Stimulated activated CD4-positive, alpha-beta T cell treated with anti-CD3 and anti-CD28 coated beads, Interleukin-12 subunit alpha, Interleukin-12 subunit beta, amount 100 ng/mL, for 48 hours (primary cell): ENCODE results near the gene CCN5.
"Not testable (repeated sequence)": the region's sequence is repeated elsewhere in the genome, so short reads cannot be mapped to it uniquely, and the experiment has no call there.

Source experiments
- DNase-seq, 3 donors: peaks; one replicate each; pipeline ENCODE4 v3.0.0-alpha.2; 2020; ENCODE audit warnings: low read depth in 2 of 3, low spot score in 1 of 3

The CCN5 gene

DNA sequence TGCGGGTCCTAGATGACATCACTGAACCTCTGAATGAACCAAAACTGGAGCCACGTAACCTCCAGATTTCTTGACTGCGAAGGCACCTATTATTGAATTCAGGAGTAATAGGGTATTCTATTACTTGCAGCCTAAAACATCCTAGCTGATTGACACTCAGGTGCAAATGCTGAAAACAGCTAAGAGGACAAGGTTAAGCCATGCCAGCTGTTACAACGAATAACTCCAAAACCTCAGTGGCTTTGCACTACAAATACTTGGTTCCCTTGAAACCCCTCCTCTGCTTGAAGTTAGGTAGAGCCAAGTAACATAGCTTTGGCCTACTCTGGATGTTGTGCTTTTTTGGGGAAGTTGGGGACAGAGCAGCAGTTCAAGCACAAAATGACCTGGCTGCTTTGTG lies 21.0 kb upstream of the CCN5 start:
- no peak for DNase-seq

DNA sequence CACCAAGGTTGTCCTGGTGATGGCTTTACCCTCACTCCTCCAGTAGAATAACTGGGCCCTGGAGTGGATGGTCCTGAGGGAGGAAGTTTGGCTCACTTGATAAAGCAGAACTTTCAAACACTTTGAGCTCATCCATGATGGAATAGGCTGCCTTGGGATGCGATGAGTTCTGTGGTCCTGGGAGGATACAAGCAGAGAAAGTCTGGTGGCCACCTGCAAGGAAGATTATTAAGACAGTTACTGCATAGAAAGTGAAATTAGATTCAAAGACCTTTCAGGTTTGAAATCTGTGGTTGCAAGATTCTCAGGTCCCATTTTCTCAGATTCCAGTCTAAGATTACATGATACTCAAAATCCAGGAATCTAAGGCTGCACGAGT lies 19.9 kb upstream of the CCN5 start:
- no peak for DNase-seq

DNA sequence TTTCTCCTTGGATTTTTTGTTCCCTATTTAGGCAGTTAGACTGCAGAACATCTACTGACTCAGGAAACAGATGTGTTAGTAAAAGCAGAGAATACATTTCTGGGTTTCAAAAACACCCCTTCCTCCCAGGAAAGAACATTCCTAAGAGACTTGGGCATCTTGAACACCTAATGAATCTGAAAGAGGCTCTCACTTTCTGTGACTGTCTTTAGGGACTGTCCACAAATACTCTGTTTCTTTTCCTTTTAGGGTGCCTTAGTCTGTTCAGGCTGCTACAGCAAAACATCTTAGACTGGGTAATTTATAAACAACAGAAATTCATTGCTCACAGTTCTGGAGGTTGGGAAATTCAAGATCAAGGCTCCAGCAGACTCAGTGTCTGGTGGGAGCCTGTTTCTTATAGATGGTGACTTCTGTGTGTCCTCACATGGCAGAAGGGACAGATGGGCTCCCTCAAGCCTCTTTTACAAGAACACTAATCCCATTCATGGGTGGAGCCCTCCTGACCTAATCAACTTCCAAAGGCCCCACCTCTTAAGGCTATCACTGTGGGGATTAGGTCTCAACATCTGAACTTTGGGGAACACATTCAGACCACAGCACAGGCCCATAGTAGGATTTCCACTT lies 19.4 kb upstream of the CCN5 start:
- no peak for DNase-seq

DNA sequence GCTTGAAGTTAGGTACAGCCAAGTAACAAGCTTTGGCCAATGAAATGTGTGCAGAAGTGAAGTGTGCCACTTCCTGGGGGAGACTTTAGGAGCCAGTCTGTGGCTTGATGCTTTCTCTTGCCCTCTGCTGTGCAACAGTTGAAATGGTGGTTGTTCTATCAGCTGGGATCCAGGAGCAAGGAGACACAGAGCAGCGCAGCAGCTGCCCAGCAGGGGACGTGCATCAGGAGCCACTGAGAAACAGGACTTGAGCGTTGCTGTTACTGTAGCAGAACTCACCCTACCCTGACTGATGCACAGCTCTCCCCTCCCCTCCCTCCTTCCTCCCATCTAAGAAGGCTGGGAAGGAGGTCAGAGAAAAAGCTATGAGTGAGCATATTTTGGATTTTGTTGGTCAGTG lies 18.9 kb upstream of the CCN5 start:
- no peak for DNase-seq

DNA sequence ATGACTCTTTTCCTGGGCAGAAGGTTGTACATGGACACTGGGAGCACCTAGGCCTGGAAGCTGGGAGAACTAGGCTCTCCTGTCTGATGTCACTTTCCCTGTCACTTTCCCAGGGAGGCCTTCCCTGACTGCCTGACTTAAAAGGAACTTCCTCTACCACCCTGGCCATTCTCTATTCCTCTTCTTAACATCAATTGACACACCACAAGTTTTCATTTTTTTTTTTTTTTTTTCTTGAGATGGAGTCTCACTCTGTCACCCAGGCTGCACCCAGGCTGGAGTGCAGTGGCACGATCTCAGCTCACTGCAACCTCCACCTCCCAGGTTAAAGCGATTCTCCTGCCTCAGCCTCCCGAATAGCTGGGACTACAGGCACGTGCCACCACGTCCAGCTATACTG lies 18.1 kb upstream of the CCN5 start:
- not testable (repeated sequence) for DNase-seq

DNA sequence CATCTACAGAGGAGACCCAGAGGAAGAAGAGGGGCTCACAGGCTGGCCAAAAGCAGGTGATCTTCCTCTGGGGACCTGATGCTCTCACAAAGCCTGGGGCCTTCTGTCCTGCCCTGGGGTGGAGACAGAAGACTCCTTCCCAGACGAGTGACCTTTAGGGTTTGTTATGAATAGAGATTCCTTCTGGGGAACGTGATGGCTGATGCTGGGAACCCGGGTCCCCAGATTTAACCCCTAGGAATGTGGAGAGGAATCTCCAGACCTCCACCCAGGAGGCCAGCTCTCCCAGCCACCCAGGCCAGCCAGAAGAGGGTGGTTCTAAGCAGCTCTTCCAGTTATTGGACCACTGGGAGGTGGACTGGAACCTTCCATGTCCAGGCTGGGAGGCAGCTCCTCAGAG lies 16.8 kb upstream of the CCN5 start:
- DNase-seq: no peak

DNA sequence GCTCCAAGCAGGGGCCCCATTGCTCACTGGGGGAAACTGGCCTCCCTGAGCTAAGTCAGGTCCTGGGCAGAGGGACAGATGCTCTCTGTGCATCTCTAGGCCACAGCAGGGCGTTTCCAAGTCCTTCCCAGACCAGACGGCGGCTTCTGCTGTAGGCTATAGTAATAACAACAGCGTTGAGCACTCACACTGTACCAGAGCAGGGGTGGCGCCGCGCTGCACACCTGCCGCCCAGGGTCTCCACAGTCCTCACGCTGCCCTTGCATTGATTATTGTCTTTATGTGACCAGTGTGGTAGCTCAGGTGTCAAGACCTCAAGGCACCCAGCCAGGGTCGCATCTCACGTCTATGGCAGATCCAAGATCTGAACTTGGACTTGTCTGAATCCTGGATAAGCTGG lies 14.9 kb upstream of the CCN5 start:
- DNase-seq: no peak

DNA sequence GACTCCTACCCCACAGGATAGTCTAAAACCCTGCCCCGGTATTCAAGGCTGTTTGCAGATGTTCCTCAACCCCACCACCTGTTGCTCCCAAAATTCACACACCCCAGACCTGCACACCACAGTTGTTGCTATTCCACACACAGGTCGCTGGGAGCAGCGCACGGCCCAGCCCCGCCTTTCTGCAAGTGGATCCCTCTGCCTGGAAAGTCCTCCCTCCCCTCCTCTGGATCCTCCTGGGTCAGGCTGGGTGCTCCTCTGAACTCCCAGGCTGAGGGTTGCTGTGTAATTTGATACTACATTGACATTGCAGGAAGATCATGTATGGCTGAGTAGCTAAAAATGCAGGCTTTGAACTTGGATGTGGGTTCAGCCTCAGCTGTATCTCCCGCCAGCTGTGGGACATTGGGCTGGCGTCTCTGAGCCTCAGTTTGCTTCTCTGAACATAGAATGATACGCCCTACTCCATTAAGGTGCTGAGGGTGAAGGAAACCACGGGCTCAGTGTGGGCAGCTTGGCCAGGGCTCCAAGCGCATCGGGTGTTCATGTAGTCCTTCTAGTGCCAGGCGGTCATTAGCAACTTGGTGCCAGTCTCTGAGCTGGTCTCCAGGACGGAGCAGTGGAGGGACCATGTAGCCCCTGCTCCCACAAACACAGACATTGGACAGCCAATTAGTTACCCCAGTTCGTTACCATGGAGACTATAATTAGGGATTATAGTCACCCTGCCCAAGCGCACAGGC lies 13.9 kb upstream of the CCN5 start:
- no peak for DNase-seq

DNA sequence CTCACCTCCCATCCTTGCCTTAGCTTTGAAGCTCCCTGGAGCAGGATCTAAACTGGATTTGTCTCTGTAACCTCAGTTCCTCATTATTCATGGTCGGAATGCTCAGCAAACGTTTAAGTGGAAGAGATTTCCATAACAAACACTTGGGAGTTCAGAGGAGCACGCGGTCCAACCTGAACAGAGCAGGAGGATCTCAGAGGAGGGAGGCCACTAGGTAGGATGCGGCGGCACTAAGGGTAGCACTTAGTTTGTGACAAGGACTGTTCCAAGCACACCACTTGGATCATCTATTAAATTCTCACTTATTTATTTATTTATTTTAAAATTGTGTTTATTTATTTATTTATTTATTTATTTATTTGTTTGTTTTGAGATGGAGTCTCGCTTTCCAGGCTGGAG lies 13.3 kb upstream of the CCN5 start:
- DNase-seq: no peak

DNA sequence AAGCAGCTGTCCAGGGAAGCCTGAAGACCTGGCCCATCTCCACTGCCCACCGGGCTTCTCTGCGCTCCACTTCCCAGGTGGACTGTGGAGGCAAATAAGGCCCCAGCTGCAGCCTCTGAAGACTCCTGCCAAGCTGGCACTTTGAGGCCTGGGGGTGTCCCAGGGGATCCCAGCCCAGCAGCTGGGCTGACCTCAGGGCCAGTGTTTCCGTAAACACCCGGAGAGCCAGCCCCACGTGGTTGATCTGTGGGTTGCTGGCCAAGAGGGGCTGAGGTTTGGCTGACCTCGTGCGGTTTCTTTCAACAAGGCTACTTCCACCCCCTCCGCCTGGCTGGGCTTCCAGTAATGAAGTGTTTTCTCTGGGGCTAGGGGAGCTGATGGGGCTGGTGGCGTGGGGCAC lies 12.4 kb upstream of the CCN5 start:
- DNase-seq: no peak

DNA sequence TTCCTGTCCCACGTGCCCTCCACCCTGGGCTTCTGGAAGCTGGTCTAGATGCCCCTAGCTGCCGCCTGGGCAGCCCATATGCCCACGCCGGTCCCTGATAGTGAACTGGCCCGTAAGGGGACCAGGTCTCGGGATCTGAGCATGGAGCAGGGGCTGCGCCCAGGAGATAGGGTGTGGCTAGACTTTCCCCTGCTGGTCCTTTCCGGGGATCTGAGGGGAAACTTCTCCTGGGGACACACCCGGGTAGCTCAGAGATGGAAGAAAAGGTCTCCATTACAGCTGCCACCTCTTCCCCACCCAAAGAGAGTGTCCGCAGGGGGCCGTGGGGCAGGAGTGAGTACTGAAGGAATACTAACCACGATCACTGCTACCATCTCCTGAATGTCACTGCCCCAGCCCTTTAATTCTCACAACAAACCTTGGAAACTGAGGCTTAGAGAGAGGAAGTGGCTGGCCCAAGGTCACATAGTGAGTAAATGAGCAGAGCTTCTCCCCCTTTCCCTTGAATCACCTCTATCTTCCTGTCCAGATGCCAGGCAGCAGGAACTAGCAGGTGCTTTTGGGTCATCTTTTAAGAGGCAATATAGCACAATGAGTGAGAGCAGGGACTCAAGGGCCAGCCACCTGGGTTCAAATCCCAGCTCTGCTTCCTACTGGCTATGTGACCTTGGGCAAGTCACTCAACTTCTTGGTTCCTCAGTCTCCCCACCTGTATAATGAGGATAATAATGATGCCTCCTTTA lies 11.8 kb upstream of the CCN5 start:
- DNase-seq: no peak

DNA sequence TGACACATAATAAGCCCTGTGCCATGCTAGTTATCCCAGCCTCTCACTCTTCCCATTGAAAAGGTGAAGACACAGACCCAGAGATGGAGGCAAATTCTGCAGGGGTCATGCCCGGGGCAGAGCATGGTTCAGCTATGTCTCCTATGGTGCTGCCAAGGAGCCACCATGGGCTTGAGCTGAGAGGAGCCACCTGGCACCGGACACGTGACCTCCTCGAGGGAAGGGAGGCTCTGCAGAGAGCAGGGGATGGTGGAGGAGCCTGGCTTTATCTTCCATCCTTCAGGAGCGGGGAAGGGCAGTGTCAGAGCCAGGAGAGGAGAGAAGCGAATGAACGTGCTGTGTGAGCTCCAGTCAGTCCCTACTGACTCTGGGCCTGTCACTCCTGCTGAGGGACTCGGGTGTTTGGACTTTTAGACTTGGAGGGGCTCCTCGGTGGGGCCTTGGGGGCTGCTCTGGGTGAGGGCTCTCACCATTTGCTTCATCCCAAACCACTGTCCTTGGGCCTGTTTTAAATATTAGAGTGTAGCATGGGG lies 11.1 kb upstream of the CCN5 start:
- no peak for DNase-seq

DNA sequence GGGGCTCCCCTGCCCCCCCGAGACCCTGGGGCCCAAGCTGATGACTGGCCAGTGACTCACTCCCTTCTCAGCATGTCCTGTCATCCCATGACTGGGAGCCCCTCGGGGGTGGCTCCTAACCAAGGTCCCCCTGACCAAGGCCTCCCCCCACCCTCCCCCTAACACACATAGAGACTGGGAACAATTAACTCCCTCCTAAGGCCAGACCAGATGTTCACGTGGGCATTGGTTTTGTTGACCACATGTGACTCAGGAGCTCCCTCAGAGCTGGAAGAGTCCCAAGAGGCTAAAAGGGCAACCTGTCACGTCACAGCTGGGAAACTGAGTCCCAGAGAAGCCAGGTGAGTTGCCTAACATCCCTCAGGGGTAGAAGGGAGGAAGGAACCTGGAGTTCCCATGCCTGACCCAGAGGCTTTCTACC lies 10.6 kb upstream of the CCN5 start:
- DNase-seq: no peak

DNA sequence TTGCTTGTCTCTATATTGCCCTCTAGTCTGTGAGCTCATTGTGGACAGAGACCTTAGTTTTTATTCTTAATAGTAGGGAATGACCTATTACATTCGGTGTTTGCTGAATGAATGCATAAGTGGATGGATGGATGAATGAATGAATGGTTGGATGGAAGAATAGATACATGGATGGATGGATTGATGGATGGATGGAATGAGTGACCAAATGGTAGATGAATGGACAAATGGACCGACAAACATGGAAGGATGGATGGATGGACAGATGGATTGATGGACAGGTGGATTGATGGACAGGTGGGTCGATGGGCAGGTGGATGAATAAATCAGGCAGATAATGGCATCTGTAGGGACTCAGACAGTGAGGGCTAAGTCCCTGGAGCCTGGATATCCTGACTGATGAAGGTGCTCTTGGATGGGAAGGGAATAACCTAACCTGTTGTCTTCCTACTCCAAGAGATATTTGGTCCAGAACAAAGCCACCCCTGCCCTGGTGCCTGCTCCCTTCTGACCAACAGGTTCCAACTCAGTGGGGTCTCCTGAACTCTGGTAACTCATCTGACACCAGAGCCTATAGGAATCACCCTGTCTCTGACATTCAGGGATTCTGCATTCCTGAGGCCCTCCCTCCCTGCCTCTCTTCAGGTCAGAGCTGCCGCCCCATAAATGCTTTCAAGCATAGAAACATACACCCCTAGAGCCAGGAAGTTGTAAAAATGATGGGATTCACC lies 9.6 kb upstream of the CCN5 start:
- no peak for DNase-seq

DNA sequence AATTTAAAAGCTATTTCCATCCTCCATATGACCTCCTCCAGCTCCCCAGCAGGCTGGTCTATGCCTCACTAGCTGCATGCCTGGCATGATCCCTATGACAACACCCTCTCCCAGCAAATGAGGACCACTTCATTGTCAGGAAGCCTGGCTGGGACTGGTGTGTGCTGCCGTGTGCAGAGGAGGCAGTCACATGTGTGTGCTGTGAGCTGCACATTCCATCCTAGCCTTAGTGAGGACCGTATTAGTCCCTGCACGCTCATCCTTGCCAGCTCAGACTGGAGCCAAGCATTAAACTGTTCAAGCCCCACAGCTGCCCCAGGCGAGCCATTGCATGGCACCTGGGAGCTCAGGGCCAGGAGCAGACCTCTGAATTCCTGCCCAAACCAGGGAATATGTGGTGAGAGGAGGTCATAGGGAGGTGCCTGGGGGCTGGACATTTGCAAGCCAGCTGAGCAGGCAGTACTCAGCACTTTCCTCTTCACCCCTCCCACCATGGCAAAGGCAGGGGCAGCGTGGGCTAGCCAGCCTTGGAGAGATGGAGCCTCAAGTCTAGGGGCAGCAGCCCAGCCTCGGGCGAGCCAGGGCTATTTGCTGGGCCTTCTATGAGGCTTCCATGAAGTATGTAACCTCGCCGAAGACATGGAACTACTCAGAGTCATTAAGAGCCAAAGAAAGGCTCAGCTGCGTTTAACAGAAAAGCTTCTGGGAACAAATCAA lies 8.7 kb upstream of the CCN5 start:
- DNase-seq: no peak

DNA sequence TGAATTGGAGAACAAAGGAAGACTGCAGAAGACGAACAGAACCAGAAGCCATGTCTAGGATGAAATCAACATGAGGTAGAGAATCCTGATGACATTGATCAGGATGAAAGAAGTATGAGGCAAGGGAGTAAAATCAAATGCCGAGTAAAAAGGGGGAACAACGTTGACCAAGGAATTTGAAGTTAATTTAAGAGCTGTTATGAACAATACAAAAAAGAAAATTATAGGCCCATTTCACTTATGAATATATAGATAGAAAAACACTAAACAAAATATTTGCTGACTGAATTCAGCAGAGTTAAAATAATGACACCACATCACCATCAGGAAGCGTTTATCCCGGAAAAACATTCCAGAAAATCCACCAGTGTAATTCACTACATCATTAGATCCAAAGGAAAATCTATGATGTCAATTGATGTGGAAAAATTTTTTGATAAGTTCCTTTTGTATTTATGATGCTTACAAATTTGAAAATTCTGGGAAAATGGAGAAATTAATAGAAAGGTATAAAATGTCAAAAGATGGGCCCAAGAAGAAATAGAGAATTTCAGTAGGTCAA lies 8.1 kb upstream of the CCN5 start:
- no peak for DNase-seq

DNA sequence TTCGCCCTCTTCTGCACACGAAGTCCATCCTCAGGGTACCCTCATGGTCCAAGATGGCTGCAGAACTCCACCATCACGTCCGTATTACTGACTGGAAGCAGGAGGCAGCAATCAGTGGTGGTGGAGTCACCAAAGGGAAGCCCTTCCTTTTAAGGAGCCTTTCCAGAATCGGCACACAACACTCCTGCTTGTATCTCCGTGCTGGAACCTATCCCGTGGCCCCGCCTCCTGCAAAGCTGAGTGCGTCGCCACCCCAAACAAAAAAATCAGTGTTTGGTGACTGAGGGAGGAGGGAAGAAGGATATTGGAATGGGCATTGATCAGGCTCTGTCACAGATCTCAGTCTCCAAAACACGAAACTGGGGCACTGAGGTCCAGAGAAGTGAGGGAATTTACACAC lies 5.8 kb upstream of the CCN5 start:
- no peak for DNase-seq

DNA sequence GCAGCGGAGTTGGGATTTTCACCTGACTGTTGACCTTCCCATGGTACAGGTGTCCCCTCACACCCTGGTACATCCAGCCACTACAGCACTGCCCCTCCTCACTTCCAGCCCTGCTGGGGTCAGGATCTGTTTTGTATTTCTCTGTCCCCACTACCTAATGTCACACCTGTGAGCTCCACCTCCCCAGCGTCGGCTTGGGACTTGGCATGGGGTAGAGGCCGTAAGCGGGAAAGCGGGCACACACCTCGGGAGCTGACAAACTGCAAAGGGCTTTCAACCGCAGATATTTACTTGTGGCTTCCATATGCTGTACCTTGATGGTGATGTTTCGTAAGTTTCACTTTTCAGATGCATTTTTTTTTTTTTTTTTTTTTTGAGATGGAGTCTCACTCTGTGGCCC lies 5.4 kb upstream of the CCN5 start:
- no peak for DNase-seq

DNA sequence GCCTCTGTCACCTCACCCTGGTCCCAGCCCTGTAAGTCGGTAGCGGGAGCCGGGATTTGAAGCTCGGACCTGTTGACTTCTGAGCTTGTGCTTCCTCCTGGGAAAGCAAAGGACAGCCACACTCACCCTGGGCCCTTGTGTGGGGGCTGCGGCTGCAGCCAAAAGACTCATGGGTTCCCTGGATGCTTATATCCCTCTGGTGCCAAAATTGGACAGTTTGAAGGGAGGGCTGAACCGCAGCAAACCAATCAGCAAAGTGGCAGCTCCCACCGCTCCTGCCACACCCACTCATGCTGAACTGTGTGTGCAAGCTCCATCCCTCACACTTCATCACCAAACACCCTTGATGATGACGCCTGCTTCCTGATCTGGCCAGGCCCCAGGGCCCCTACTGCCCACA lies 3.9 kb upstream of the CCN5 start:
- DNase-seq: no peak

DNA sequence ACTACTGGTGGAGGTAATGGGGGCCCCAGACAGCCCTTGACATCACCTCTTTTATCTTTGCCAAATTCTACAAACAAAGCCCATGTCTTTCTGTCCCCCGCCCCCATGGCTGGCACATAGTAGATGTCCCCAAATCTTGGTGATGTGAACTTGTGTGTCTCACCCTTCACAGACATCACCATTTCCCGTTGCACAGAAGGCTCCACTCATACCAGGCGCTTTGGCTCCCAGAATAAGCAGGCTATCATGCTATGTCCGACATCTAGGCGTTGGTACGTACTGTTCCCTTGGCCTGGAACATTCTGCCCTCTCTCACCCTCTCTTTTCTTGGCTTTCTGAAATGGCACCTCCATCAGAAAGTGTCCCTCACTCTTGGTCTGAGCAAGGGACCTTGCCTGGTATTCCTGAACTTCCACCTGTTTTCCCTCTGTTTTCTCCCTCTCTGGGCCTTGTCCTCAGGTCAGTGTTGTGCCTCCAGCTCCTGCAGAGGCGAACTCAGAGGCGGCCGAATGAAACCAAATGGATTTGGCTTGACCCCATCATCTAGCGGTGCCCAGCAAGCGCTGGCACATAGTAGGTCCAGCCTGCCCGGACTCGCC lies 968 bp upstream of the CCN5 start:
- no peak for DNase-seq
